ENCODE results near the gene MARK2. TPM values are rescaled to one million over a fixed set of nuclear protein-coding genes. Genes with fewer than 3 reads are reported as not detected.

Gene MARK2
- total and polyA plus RNA-seq, 10 of the 15 experiments (the other 5 are each of a cell fraction or from before 2014, with no cell fraction given): 0.19 to 29.5 (median 13.2) TPM

DNA sequence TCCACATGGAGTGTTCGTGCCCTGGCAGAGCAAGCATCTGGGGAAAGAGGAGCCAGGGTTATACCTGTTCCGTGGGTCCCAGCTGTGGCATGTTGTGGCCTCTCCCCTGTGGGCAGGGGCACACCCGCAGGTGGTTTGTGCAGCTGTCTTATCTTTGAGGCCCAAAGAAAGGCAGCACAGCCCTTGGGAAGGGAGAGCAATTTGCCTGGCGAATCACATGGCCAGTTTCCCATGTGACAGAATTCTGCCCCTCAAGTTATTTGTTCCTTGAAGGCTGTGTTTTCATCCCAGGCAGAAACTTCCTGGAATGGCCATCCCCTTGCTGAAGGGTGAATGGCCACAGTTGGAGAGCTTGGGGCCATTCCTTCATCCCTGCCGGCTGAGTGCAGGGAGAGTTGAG is 119.1 kb downstream of the MARK2 start:
- Histone ChIP-seq H2AFZ (ENCODE audit: control insufficient read depth, low read depth, low read length) (no peak overlapping the region), H3K9me3 (replicated peaks; ENCODE audit: control insufficient read depth, insufficient read depth, low read length) (no peaks in the 10 kb centered on the region), H3K27ac (ENCODE audit: control insufficient read depth, insufficient read depth) (no peak overlapping the region), H3K36me3 (ENCODE audit: control insufficient read depth in 2 of 2, insufficient read depth in 2 of 2, low read length in 1 of 2) (peaks cover 17 to 27% of the 10 kb centered on the region in 2 experiments), H3K79me2 (ENCODE audit: control insufficient read depth, insufficient read depth, low read length) (no peaks in the 10 kb centered on the region), H3K4me2 (ENCODE audit: control insufficient read depth, insufficient read depth) (no peak overlapping the region), H4K20me1 (ENCODE audit: control insufficient read depth, insufficient read depth) (no peaks in the 10 kb centered on the region), H3K4me1 (ENCODE audit: control insufficient read depth, insufficient read depth, low read length) (peaks cover 12% of the 10 kb centered on the region), H3K27me3 (replicated peaks in 1 of 2; ENCODE audit: control insufficient read depth in 2 of 2, insufficient read depth in 2 of 2, low read length in 1 of 2) (no peaks in the 10 kb centered on the region), H3K9ac (ENCODE audit: control insufficient read depth, insufficient read depth, low read length) (no peak overlapping the region), H3K4me3 (no peak overlapping the region)
- RAD21 ChIA-PET (ENCODE audit: unreplicated experiment): interaction anchor here (0.6 kb wide), 1 partner anchor 1034 kb away, joined by 3 read pairs; no protein-coding TSS in a partner anchor
- intact Hi-C loops (cut with micrococcal nuclease; ENCODE audit: unreplicated experiment): no loop called here
- FAIRE-seq (no peak), DNase-seq (ENCODE audit: low read depth, low spot score) (no peak), ATAC-seq (no peak)
- SMC1A ChIA-PET (ENCODE audit: uncharacterized antibody, unreplicated experiment): interaction anchor here (0.9 kb wide), 2 partner anchors 9 to 155 kb away, joined by 3 read pairs; no protein-coding TSS in a partner anchor
- in situ Hi-C loops (cut with MboI): no loop called here
- no TSS peak for BruUV-seq (replicated peaks)
- TF ChIP-seq, protein P1, sequence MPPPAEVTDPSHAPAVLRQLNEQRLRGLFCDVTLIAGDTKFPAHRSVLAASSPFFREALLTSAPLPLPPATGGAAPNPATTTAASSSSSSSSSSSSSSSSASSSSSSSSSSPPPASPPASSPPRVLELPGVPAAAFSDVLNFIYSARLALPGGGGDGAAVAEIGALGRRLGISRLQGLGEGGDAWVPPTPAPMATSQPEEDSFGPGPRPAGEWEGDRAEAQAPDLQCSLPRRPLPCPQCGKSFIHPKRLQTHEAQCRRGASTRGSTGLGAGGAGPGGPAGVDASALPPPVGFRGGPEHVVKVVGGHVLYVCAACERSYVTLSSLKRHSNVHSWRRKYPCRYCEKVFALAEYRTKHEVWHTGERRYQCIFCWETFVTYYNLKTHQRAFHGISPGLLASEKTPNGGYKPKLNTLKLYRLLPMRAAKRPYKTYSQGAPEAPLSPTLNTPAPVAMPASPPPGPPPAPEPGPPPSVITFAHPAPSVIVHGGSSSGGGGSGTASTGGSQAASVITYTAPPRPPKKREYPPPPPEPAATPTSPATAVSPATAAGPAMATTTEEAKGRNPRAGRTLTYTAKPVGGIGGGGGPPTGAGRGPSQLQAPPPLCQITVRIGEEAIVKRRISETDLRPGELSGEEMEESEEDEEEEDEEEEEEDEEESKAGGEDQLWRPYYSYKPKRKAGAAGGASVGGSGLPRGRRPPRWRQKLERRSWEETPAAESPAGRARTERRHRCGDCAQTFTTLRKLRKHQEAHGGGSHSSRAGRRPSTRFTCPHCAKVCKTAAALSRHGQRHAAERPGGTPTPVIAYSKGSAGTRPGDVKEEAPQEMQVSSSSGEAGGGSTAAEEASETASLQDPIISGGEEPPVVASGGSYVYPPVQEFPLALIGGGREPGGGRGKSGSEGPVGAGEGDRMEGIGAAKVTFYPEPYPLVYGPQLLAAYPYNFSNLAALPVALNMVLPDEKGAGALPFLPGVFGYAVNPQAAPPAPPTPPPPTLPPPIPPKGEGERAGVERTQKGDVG (CRISPR knock-in tag; IDR thresholded peaks at IDR 0.05): no peak
- TF ChIP-seq POLR2A (IDR thresholded peaks at IDR 0.05; ENCODE audit: low read depth, low read length): 0 out of 2 replicates have a peak, but pooled peaks have one; percentile 13
- TF ChIP-seq, protein P2, sequence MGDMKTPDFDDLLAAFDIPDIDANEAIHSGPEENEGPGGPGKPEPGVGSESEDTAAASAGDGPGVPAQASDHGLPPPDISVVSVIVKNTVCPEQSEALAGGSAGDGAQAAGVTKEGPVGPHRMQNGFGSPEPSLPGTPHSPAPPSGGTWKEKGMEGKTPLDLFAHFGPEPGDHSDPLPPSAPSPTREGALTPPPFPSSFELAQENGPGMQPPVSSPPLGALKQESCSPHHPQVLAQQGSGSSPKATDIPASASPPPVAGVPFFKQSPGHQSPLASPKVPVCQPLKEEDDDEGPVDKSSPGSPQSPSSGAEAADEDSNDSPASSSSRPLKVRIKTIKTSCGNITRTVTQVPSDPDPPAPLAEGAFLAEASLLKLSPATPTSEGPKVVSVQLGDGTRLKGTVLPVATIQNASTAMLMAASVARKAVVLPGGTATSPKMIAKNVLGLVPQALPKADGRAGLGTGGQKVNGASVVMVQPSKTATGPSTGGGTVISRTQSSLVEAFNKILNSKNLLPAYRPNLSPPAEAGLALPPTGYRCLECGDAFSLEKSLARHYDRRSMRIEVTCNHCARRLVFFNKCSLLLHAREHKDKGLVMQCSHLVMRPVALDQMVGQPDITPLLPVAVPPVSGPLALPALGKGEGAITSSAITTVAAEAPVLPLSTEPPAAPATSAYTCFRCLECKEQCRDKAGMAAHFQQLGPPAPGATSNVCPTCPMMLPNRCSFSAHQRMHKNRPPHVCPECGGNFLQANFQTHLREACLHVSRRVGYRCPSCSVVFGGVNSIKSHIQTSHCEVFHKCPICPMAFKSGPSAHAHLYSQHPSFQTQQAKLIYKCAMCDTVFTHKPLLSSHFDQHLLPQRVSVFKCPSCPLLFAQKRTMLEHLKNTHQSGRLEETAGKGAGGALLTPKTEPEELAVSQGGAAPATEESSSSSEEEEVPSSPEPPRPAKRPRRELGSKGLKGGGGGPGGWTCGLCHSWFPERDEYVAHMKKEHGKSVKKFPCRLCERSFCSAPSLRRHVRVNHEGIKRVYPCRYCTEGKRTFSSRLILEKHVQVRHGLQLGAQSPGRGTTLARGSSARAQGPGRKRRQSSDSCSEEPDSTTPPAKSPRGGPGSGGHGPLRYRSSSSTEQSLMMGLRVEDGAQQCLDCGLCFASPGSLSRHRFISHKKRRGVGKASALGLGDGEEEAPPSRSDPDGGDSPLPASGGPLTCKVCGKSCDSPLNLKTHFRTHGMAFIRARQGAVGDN (IDR thresholded peaks at IDR 0.05): no peak
- CTCF ChIA-PET: interaction anchor here (0.6 to 1.9 kb wide), 4 partner anchors 11 to 1072 kb away, joined by 3 to 7 read pairs (median 4); no protein-coding TSS in a partner anchor
- POLR2A ChIA-PET: no interaction called here
- 80% methylated on average over 5 of the region's 5 CpGs for WGBS (ENCODE audit: insufficient coverage, insufficient replicate concordance, low lambda C conversion rate, missing lambda C conversion rate)

Small RNA genes lying within 50 kb of the gene (small RNA-seq; reads per million reads assigned to genes)
- gene AP006289.1: not detected
- gene RN7SL596P: not detected
- gene RNU6-1306P: not detected

Other genes starting within 250 kb of the MARK2 start
Only the 7 nearest of the 10 such genes appear.
- gene RTN3, start 157.6 kb upstream of the MARK2 start, total RNA-seq (2014; rRNA removed): 27.2 and 27.7 TPM in 2 replicates
- gene RTN3, start 157.6 kb upstream of the MARK2 start, total RNA-seq (2014; rRNA removed; fragmentation: Illumina TruSeq; extraction: Trizol): 39.1 and 40.6 TPM in 2 replicates
- 52.4 and 56.1 TPM in 2 replicates for gene RTN3, start 157.6 kb upstream of the MARK2 start, total RNA-seq (2021)
- 60.3 and 79.8 TPM in 2 replicates for gene RTN3, start 157.6 kb upstream of the MARK2 start, polyA plus RNA-seq (2011; rRNA removed)
- 64.2 and 87.1 TPM in 2 replicates for gene RTN3, start 157.6 kb upstream of the MARK2 start, polyA plus RNA-seq (2014; fragmentation: Illumina TruSeq; extraction: Trizol)
- gene RTN3, start 157.6 kb upstream of the MARK2 start, polyA plus RNA-seq (2014; fragmentation: Nextera tagmentation; extraction: Ambion mirVana): 10 to 100 TPM; 22.9 to 27.3 TPM
- 40.6 and 44.1 TPM in 2 replicates for gene RTN3, start 157.6 kb upstream of the MARK2 start, polyA plus RNA-seq (2014; rRNA removed)
- gene RTN3, start 157.6 kb upstream of the MARK2 start, polyA plus RNA-seq (2016; fragmentation: Nextera tagmentation; extraction: Ambion mirVana): 10 to 100 TPM; 49.9 to 52.8 TPM
- 5.5 and 5.6 TPM in 2 replicates for gene ZFTA, start 70.3 kb upstream of the MARK2 start, total RNA-seq (2014; rRNA removed)
- gene ZFTA, start 70.3 kb upstream of the MARK2 start, total RNA-seq (2014; rRNA removed; fragmentation: Illumina TruSeq; extraction: Trizol): 2.3 and 2.4 TPM in 2 replicates
- 7.3 and 7.9 TPM in 2 replicates for gene ZFTA, start 70.3 kb upstream of the MARK2 start, total RNA-seq (2021)
- 2.5 and 2.6 TPM in 2 replicates for gene ZFTA, start 70.3 kb upstream of the MARK2 start, polyA plus RNA-seq (2011; rRNA removed)
- 2.0 and 2.2 TPM in 2 replicates for gene ZFTA, start 70.3 kb upstream of the MARK2 start, polyA plus RNA-seq (2014; fragmentation: Illumina TruSeq; extraction: Trizol)
- under 1 TPM; 0.39 to 0.99 TPM for gene ZFTA, start 70.3 kb upstream of the MARK2 start, polyA plus RNA-seq (2014; fragmentation: Nextera tagmentation; extraction: Ambion mirVana)
- 4.4 and 5.5 TPM in 2 replicates for gene ZFTA, start 70.3 kb upstream of the MARK2 start, polyA plus RNA-seq (2014; rRNA removed)
- gene ZFTA, start 70.3 kb upstream of the MARK2 start, polyA plus RNA-seq (2016; fragmentation: Nextera tagmentation; extraction: Ambion mirVana): under 1 TPM; 0.40 to 0.43 TPM
- 27.5 and 32.6 TPM in 2 replicates for gene SPINDOC, start 25.7 kb upstream of the MARK2 start, total RNA-seq (2014; rRNA removed)
- 17.9 and 22.5 TPM in 2 replicates for gene SPINDOC, start 25.7 kb upstream of the MARK2 start, total RNA-seq (2014; rRNA removed; fragmentation: Illumina TruSeq; extraction: Trizol)
- 31.5 and 36.3 TPM in 2 replicates for gene SPINDOC, start 25.7 kb upstream of the MARK2 start, total RNA-seq (2021)
- gene SPINDOC, start 25.7 kb upstream of the MARK2 start, polyA plus RNA-seq (2011; rRNA removed): 11.9 and 19.0 TPM in 2 replicates
- gene SPINDOC, start 25.7 kb upstream of the MARK2 start, polyA plus RNA-seq (2014; fragmentation: Illumina TruSeq; extraction: Trizol): 6.3 and 14.7 TPM in 2 replicates
- 1 to 10 TPM; 1.1 to 1.2 TPM for gene SPINDOC, start 25.7 kb upstream of the MARK2 start, polyA plus RNA-seq (2014; fragmentation: Nextera tagmentation; extraction: Ambion mirVana)
- 38.2 and 41.4 TPM in 2 replicates for gene SPINDOC, start 25.7 kb upstream of the MARK2 start, polyA plus RNA-seq (2014; rRNA removed)
- 1 to 10 TPM in 1 of 2 experiments, under 1 TPM in 1; 0.88 to 1.2 TPM for gene SPINDOC, start 25.7 kb upstream of the MARK2 start, polyA plus RNA-seq (2016; fragmentation: Nextera tagmentation; extraction: Ambion mirVana)
- gene RCOR2, start 78.1 kb downstream of the MARK2 start, total RNA-seq (2014; rRNA removed): 0.05 and 0.17 TPM in 2 replicates
- 0.09 TPM in 1 of 2 replicates, not detected in the other for gene RCOR2, start 78.1 kb downstream of the MARK2 start, total RNA-seq (2014; rRNA removed; fragmentation: Illumina TruSeq; extraction: Trizol)
- 0.16 and 0.28 TPM in 2 replicates for gene RCOR2, start 78.1 kb downstream of the MARK2 start, total RNA-seq (2021)
- gene RCOR2, start 78.1 kb downstream of the MARK2 start, polyA plus RNA-seq (2011; rRNA removed): 0.07 and 0.11 TPM in 2 replicates
- gene RCOR2, start 78.1 kb downstream of the MARK2 start, polyA plus RNA-seq (2014; fragmentation: Illumina TruSeq; extraction: Trizol): 0.06 and 0.10 TPM in 2 replicates
- not detected for gene RCOR2, start 78.1 kb downstream of the MARK2 start, polyA plus RNA-seq (2014; fragmentation: Nextera tagmentation; extraction: Ambion mirVana)
- 0.23 and 0.32 TPM in 2 replicates for gene RCOR2, start 78.1 kb downstream of the MARK2 start, polyA plus RNA-seq (2014; rRNA removed)
- gene RCOR2, start 78.1 kb downstream of the MARK2 start, polyA plus RNA-seq (2016; fragmentation: Nextera tagmentation; extraction: Ambion mirVana): not detected
- 16.4 and 17.5 TPM in 2 replicates for gene NAA40, start 99.9 kb downstream of the MARK2 start, total RNA-seq (2014; rRNA removed)
- 18.0 and 19.1 TPM in 2 replicates for gene NAA40, start 99.9 kb downstream of the MARK2 start, total RNA-seq (2014; rRNA removed; fragmentation: Illumina TruSeq; extraction: Trizol)
- 25.0 and 25.7 TPM in 2 replicates for gene NAA40, start 99.9 kb downstream of the MARK2 start, total RNA-seq (2021)
- gene NAA40, start 99.9 kb downstream of the MARK2 start, polyA plus RNA-seq (2011; rRNA removed): 16.3 and 22.4 TPM in 2 replicates
- gene NAA40, start 99.9 kb downstream of the MARK2 start, polyA plus RNA-seq (2014; fragmentation: Illumina TruSeq; extraction: Trizol): 31.6 and 31.7 TPM in 2 replicates
- gene NAA40, start 99.9 kb downstream of the MARK2 start, polyA plus RNA-seq (2014; fragmentation: Nextera tagmentation; extraction: Ambion mirVana): 1 to 10 TPM; 4.8 to 6.0 TPM
- gene NAA40, start 99.9 kb downstream of the MARK2 start, polyA plus RNA-seq (2014; rRNA removed): 24.7 and 24.8 TPM in 2 replicates
- 10 to 100 TPM; 21.9 to 23.5 TPM for gene NAA40, start 99.9 kb downstream of the MARK2 start, polyA plus RNA-seq (2016; fragmentation: Nextera tagmentation; extraction: Ambion mirVana)
- 1,046 and 1,202 TPM in 2 replicates for gene COX8A, start 135.5 kb downstream of the MARK2 start, total RNA-seq (2014; rRNA removed)
- 428 and 448 TPM in 2 replicates for gene COX8A, start 135.5 kb downstream of the MARK2 start, total RNA-seq (2014; rRNA removed; fragmentation: Illumina TruSeq; extraction: Trizol)
- 588 and 613 TPM in 2 replicates for gene COX8A, start 135.5 kb downstream of the MARK2 start, total RNA-seq (2021)
- 140 and 329 TPM in 2 replicates for gene COX8A, start 135.5 kb downstream of the MARK2 start, polyA plus RNA-seq (2011; rRNA removed)
- 35.8 and 243 TPM in 2 replicates for gene COX8A, start 135.5 kb downstream of the MARK2 start, polyA plus RNA-seq (2014; fragmentation: Illumina TruSeq; extraction: Trizol)
- 100 to 1,000 TPM; 387 to 457 TPM for gene COX8A, start 135.5 kb downstream of the MARK2 start, polyA plus RNA-seq (2014; fragmentation: Nextera tagmentation; extraction: Ambion mirVana)
- 1,451 and 1,476 TPM in 2 replicates for gene COX8A, start 135.5 kb downstream of the MARK2 start, polyA plus RNA-seq (2014; rRNA removed)
- gene COX8A, start 135.5 kb downstream of the MARK2 start, polyA plus RNA-seq (2016; fragmentation: Nextera tagmentation; extraction: Ambion mirVana): 100 to 1,000 TPM; 792 to 857 TPM
- 95.4 and 108 TPM in 2 replicates for gene OTUB1, start 147.3 kb downstream of the MARK2 start, total RNA-seq (2014; rRNA removed)
- gene OTUB1, start 147.3 kb downstream of the MARK2 start, total RNA-seq (2014; rRNA removed; fragmentation: Illumina TruSeq; extraction: Trizol): 46.8 and 49.6 TPM in 2 replicates
- 95.0 and 96.9 TPM in 2 replicates for gene OTUB1, start 147.3 kb downstream of the MARK2 start, total RNA-seq (2021)
- gene OTUB1, start 147.3 kb downstream of the MARK2 start, polyA plus RNA-seq (2011; rRNA removed): 54.4 and 137 TPM in 2 replicates
- gene OTUB1, start 147.3 kb downstream of the MARK2 start, polyA plus RNA-seq (2014; fragmentation: Illumina TruSeq; extraction: Trizol): 47.3 and 70.4 TPM in 2 replicates
- 100 to 1,000 TPM; 125 to 225 TPM for gene OTUB1, start 147.3 kb downstream of the MARK2 start, polyA plus RNA-seq (2014; fragmentation: Nextera tagmentation; extraction: Ambion mirVana)
- 156 and 169 TPM in 2 replicates for gene OTUB1, start 147.3 kb downstream of the MARK2 start, polyA plus RNA-seq (2014; rRNA removed)
- gene OTUB1, start 147.3 kb downstream of the MARK2 start, polyA plus RNA-seq (2016; fragmentation: Nextera tagmentation; extraction: Ambion mirVana): 100 to 1,000 TPM; 165 to 174 TPM

Data from GM12878 (cell line).